Erythroblast (primary cell): ENCODE data around the gene GPC3.

ENCODE experiments used
- GATA1 ChIP-seq: IDR thresholded peaks from 2 replicates; pipeline ENCODE4 v1.6.1; 2011; ENCODE audit warnings: low read depth, mild to moderate bottlenecking, control low read depth, low read length, moderate library complexity
- POLR2A ChIP-seq: IDR thresholded peaks from 2 replicates; pipeline ENCODE4 v1.6.1; 2011; ENCODE audit warnings: mild to moderate bottlenecking, low read length

- TF ChIP-seq POLR2A (no peak), GATA1 (no peak)
Measured at GRCh38 chrX:133818019-133818418, 167.4 kb downstream of the GPC3 start.
